22Rv1 (cell line): ENCODE measurements around the gene IL10RB.

Source experiments
- ZFX ChIP-seq: fragments of 450-650 bp; IDR thresholded peaks from 2 replicates; pipeline ENCODE4 v1.6.1; 2017; ENCODE audit warnings: antibody characterized with exemption, borderline replicate concordance
- TF ChIP-seq, protein P1 (sequence below): fragments of 450-650 bp; IDR thresholded peaks from 2 replicates; pipeline ENCODE4 v1.5.1; 2017; ENCODE audit warnings: mild to moderate bottlenecking

DNA sequence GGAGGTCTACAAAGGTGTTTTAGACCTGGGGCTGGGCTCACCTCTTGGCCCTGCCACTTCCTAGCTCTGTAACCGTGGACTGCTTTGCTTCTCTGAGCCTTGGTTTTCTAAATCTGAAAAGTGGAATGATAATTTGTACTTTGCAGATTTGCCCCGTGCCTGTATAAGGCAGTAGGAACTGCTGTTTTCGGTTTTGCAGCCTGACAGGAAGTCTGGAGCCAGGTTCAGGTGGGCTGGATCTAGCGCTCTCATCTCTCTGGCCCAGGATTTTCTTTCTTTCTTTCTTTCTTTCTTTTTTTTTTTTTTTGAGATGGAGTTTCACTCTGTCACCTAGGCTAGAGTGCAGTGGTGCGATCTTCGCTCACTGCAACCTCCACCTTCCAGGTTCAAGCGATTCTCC is 19.2 kb upstream of the IL10RB start:
- TF ChIP-seq, protein P1, sequence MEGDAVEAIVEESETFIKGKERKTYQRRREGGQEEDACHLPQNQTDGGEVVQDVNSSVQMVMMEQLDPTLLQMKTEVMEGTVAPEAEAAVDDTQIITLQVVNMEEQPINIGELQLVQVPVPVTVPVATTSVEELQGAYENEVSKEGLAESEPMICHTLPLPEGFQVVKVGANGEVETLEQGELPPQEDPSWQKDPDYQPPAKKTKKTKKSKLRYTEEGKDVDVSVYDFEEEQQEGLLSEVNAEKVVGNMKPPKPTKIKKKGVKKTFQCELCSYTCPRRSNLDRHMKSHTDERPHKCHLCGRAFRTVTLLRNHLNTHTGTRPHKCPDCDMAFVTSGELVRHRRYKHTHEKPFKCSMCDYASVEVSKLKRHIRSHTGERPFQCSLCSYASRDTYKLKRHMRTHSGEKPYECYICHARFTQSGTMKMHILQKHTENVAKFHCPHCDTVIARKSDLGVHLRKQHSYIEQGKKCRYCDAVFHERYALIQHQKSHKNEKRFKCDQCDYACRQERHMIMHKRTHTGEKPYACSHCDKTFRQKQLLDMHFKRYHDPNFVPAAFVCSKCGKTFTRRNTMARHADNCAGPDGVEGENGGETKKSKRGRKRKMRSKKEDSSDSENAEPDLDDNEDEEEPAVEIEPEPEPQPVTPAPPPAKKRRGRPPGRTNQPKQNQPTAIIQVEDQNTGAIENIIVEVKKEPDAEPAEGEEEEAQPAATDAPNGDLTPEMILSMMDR: no peak
- TF ChIP-seq ZFX: no peak
